ENCODE data around the gene GGCX. TPM values are rescaled to one million over a fixed set of nuclear protein-coding genes. Genes with fewer than 3 reads are reported as not detected.
A peak's percentile ranks its signal among the peaks of the same experiment; 100 is the strongest.

Gene GGCX
- polyA plus RNA-seq, 3 donors: 24.0 to 34.4 (median 32.0) TPM

DNA sequence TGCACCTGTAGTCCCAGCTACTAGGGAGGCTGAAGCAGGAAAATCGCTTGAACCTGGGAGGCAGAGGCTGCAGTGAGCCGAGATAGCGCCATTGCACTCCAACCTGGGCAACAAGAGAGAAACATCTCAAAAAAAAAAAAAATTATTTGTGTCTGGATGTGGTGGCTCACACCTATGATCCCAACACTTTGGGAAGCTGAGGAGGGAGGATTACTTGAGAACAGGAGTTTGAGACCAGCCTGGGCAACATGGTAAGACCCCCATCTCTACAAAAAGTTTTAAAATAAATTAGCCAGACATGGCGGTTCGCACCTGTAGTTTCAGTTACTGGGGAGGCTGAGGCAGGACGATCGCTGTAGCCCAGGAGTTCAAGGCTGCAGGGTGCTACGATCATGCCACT lies 14.4 kb upstream of the GGCX start:
- Histone ChIP-seq H3K4me2 (replicated peaks; ENCODE audit: extremely low read depth, low read length, poor library complexity, severe bottlenecking) (no peak overlapping the region), H3K4me1 (ENCODE audit: control insufficient read depth in 1 of 2, insufficient read depth in 2 of 2, low read length in 2 of 2) (peaks cover 28 to 42% of the 10 kb centered on the region in 2 donors), H3K27me3 (ENCODE audit: control insufficient read depth in 2 of 2, insufficient read depth in 2 of 2, low read length in 2 of 2) (no peaks in the 10 kb centered on the region), H2AFZ (ENCODE audit: insufficient read depth, low read depth, low read length, poor library complexity, severe bottlenecking) (no peak overlapping the region), H3K79me2 (ENCODE audit: insufficient read depth, low read length) (peaks cover 41% of the 10 kb centered on the region), H3K36me3 (replicated peaks in 1 of 2; ENCODE audit: control insufficient read depth in 1 of 2, insufficient read depth in 2 of 2, low read length in 2 of 2) (peaks cover 0 to under 1% of the 10 kb centered on the region in 2 donors), H3K4me3 (replicated peaks in 1 of 3; ENCODE audit: low read depth in 2 of 3, low read length in 3 of 3) (no peak overlapping the region), H3K27ac (ENCODE audit: low read depth in 1 of 2, low read length in 2 of 2) (no peak overlapping the region), H3K9me3 (replicated peaks in 1 of 2; ENCODE audit: control insufficient read depth in 1 of 2, insufficient read depth in 1 of 2, low read length in 2 of 2) (no peaks in the 10 kb centered on the region), H3K9ac (ENCODE audit: insufficient read depth, low read length, poor library complexity, severe bottlenecking) (no peak overlapping the region), H4K20me1 (ENCODE audit: insufficient read depth, low read length) (peaks cover 14% of the 10 kb centered on the region)
- H3K9me3 Mint-ChIP-seq: no peaks in the 10 kb centered on the region
- 80% methylated on average over 1 of the region's 8 CpGs for WGBS (ENCODE audit: insufficient coverage)
- no peak overlapping the region for H3K27ac Mint-ChIP-seq
- H3K27me3 Mint-ChIP-seq (ENCODE audit: low read depth in 3 of 3): peaks cover 3 to 6% (median 4%) of the 10 kb centered on the region in 3 donors
- no peak overlapping the region for H3K4me3 Mint-ChIP-seq
- TF ChIP-seq, protein P1, sequence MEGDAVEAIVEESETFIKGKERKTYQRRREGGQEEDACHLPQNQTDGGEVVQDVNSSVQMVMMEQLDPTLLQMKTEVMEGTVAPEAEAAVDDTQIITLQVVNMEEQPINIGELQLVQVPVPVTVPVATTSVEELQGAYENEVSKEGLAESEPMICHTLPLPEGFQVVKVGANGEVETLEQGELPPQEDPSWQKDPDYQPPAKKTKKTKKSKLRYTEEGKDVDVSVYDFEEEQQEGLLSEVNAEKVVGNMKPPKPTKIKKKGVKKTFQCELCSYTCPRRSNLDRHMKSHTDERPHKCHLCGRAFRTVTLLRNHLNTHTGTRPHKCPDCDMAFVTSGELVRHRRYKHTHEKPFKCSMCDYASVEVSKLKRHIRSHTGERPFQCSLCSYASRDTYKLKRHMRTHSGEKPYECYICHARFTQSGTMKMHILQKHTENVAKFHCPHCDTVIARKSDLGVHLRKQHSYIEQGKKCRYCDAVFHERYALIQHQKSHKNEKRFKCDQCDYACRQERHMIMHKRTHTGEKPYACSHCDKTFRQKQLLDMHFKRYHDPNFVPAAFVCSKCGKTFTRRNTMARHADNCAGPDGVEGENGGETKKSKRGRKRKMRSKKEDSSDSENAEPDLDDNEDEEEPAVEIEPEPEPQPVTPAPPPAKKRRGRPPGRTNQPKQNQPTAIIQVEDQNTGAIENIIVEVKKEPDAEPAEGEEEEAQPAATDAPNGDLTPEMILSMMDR (IDR thresholded peaks at IDR 0.05): no peak
- intact Hi-C loops (cut with micrococcal nuclease): no loop called here
- H3K4me1 Mint-ChIP-seq: peaks cover 37% of the 10 kb centered on the region
- DNase-seq: no peak
- H3K36me3 Mint-ChIP-seq: peaks cover 3 to 8% of the 10 kb centered on the region in 2 donors

DNA sequence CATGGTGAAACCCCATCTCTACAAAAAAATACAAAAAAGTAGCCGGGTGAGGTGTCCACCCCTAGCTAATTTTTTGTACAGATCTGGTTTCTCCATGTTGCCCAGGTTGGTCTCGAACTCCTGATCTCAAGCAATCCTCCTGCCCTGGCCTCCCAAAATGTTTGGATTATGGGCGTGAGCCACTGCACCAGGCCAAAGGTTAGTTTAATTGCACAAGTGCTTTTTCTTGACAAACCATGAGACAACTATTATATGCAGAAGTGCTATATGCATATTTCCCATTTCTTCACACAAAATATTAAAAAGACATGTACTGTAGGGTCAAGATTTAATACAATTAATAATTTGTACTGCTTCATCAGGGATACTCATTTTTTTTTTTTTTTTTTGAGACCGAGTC lies 5.0 kb upstream of the GGCX start:
- Histone ChIP-seq H3K79me2 (ENCODE audit: insufficient read depth, low read length) (peaks cover 6% of the 10 kb centered on the region), H3K36me3 (replicated peaks in 1 of 2; ENCODE audit: control insufficient read depth in 1 of 2, insufficient read depth in 2 of 2, low read length in 2 of 2) (no peaks in the 10 kb centered on the region), H2AFZ (ENCODE audit: insufficient read depth, low read depth, low read length, poor library complexity, severe bottlenecking) (no peak overlapping the region), H3K27ac (ENCODE audit: low read depth in 1 of 2, low read length in 2 of 2) (no peak overlapping the region), H3K4me3 (replicated peaks in 1 of 3; ENCODE audit: low read depth in 2 of 3, low read length in 3 of 3) (no peak overlapping the region), H3K27me3 (ENCODE audit: control insufficient read depth in 2 of 2, insufficient read depth in 2 of 2, low read length in 2 of 2) (no peaks in the 10 kb centered on the region), H3K9ac (ENCODE audit: insufficient read depth, low read length, poor library complexity, severe bottlenecking) (no peak overlapping the region), H3K9me3 (replicated peaks in 1 of 2; ENCODE audit: control insufficient read depth in 1 of 2, insufficient read depth in 1 of 2, low read length in 2 of 2) (no peaks in the 10 kb centered on the region), H3K4me2 (replicated peaks; ENCODE audit: extremely low read depth, low read length, poor library complexity, severe bottlenecking) (no peak overlapping the region), H4K20me1 (ENCODE audit: insufficient read depth, low read length) (no peaks in the 10 kb centered on the region), H3K4me1 (ENCODE audit: control insufficient read depth in 1 of 2, insufficient read depth in 2 of 2, low read length in 2 of 2) (peaks cover 32 to 37% of the 10 kb centered on the region in 2 donors)
- WGBS (ENCODE audit: insufficient coverage): no CpG with 5 or more reads among the region's 4 CpGs
- no peak overlapping the region for H3K4me3 Mint-ChIP-seq
- TF ChIP-seq, protein P1 (IDR thresholded peaks at IDR 0.05): no peak
- H3K36me3 Mint-ChIP-seq: no peaks in the 10 kb centered on the region
- H3K4me1 Mint-ChIP-seq: peaks cover 26% of the 10 kb centered on the region
- intact Hi-C loops (cut with micrococcal nuclease): loop anchor here in 1 of 2 donors (5.0 kb wide), 1 partner anchor 36 kb away; the partner anchor contains the start of gene TMEM150A
- no peak for DNase-seq
- peaks cover 0 to 2% (median 0%) of the 10 kb centered on the region in 7 donors for H3K9me3 Mint-ChIP-seq
- peak overlapping the region in 1 of 7 donors; percentile 84 for H3K27ac Mint-ChIP-seq
- H3K27me3 Mint-ChIP-seq (ENCODE audit: low read depth in 3 of 3): no peaks in the 10 kb centered on the region

All from CD14-positive monocyte (primary cell).